ENCODE measurements around the gene STIMATE.

The STIMATE gene

DNA sequence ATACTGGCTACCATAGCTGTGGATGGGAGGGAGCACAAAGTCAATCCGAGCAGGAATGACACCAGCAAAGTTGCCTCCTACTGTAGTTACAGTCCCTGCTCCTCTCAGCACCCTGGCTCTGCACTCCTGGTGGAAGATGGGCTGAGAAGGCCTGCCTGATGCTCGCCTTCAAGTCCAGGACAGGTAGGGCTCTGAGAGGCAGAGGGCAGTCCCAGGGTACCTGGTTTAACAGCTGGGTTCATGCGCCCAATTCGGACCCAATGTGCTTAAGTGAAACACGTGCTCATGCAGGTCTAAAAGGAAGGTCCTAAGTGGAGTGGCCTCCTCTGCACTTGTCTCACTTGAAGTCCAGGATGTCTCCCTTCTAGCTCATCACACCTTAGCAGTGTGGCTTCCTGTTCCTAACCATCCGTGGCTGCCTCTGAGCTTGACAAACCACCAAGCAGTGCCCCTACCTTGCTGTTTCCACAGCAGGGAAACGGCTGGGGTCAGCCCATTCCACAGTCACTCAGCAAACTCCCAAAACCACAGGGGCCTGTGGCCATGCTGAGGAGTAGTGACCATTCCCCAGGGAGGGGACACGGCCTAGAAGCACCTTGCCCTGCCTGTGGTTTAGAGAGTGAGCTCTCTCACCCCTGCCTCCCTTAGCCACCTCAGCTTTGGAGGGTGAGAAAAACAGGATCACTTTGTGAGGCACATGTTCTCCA lies 58.6 kb downstream of the STIMATE start:
- DNase-seq: no peak

DNA sequence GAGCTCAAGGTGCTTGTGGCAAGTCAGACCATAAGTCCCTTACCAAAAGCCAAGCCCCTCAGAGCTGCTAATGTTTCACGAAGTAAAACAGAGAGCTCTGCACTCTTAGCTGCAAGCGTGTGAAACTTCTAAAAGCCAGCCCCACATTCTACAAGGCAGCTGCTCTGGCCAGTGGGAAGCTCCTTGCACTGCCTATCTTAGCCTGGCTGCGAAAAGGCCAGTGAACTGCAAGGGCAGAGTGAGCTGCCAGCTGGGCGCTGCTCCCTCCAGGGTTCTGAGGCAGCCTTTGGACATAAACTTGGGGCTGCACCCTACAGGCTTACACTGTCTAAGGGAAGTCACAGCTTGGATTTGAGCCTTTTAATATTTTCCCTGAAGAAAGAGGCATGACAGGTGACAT lies 60.4 kb downstream of the STIMATE start:
- no peak for DNase-seq

DNA sequence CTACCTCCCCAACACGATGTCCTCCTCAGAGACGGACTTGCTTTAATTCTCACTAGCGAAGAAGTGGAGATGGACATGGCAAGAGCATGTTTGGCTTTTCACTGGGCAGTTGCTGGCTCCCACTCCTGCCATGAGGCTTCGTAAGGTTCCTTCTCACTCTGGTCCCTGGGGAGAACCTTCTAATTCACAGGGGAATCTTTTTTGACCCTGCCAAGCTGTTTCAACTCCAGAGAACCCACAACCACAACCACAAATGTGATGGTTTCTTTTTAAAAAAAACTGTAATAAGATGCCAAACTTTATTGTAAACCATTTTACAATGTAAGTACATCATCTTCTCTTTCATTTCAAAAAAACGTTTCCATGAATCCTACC lies 60.9 kb downstream of the STIMATE start:
- no peak for DNase-seq

DNA sequence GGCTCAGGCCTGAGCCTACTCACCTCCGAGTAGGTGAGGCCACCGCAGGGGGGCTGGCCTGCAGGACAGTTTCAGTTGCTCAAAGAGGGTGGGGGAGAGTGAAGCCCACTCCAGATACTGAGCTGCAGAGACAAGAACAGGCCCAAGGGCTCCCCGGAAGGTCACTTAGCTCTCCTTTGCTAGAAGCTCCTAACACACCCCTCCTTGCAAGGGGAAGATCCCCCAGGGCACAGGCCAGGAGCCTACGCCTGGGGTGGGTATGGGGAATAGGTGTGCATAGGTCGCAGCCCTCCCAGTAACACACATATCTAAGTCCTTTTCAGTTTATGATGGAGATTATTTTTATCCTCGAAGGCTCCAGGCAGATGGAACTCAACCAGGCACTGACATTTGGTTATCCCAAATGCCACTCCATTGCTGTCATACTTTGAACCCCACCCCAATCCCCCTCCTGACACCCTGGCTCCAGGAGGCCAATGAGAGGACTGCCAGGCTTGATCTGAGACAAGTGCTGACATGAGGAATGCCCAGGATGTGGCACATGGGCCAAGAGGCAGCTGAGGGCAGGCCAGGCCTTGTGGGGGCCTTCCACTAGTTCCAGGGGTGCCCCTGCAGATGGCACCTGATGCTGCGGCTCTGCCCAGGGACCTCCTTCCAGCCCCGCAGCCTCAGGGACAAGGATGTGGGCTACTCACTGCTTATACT lies 61.4 kb downstream of the STIMATE start:
- DNase-seq: no peak

DNA sequence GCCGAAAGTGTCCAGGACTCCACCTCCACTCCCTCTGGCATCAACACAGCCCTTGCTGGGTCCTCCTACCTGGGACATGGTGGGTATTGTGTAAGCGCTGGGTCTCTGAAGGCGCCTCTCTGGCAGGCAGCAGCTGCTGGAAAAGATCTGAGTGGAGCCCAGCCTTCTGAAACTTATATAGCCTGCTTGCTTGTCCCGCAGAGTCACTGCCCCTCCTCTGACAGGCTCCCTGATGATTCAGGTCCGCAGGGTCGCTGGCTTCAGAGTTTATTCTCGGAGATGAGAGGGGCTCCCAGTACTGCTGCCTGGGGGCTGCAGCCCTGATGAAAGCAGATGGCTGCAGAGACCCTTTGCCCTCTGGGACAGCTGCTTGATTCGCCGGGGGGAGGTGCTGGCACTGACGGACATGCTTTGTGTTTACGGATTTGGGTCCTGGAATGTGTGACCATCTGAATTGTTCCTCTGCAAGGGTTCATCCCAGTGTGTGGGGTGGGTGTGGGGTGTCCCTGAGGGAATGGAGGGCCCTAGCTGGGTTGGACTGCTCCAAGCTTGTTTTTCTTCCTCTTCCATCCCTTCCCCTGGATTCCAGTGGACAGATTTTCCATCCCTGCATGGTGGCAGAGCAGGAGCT lies 62.4 kb downstream of the STIMATE start, which contains the start of gene MUSTN1:
Gene MUSTN1 (minus strand): TSS at position 149 of the 631 bp plus-strand sequence. CDS start 71 bp downstream, at position 78.
- DNase-seq: no peak

DNA sequence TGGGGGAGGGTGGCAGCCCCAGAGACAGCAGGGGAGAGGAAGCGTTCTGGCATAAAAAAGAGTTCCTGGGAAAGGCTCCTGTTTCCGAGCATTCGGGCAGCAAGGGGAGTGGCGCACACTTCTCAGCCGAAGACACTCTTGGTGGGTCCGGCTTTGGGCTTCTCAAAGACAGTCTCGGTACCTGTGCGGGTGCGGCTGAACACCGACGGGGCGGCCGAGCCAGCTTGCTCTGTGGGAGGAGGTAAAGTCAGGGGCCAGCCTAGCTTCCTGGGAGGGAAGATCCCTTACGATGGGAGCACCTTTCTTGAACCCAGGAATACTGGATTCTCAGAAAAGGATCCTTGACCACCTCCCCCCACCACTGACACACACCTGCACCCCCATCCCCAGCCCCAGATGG lies 64.1 kb downstream of the STIMATE start:
- no peak for DNase-seq

DNA sequence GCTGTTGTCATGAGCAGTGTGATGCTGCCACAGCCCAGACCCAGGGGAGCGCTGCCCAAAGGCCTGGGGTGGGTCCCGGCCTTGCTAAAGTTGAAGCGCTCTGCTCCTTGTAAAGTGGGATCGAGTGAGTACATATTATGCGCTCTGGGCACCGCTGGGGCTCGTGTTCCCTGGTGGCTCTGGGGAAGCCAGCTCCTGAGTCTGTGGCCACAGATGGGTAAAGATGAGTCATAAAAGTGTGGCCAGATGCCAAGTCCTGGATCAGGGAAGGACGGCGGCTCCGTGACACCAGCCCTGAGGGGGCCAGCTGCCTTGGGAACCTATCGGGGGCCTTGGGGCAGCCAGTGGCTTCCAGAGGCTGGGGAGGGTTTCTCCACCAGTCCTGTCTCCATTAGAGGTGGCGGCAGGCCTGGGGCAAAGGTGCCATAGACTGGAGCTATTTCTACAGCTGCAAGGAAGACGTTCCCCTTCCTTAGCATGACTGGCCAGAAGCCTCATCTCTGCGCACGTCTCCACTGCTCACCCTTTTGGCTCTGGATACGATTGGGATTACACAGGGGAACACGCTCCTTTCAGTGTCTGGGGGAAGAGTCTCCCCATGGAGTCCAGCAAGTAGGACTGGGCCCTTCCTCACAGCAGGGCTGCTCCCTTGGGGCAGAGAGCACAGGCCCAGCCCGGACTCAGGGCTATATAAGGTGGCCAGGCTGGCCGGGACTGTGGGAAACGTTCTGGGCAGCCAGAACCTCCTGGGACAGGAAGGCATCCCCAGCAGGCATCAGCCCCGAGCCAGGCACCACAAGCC lies 65.6 kb downstream of the STIMATE start:
- DNase-seq: no peak

DNA sequence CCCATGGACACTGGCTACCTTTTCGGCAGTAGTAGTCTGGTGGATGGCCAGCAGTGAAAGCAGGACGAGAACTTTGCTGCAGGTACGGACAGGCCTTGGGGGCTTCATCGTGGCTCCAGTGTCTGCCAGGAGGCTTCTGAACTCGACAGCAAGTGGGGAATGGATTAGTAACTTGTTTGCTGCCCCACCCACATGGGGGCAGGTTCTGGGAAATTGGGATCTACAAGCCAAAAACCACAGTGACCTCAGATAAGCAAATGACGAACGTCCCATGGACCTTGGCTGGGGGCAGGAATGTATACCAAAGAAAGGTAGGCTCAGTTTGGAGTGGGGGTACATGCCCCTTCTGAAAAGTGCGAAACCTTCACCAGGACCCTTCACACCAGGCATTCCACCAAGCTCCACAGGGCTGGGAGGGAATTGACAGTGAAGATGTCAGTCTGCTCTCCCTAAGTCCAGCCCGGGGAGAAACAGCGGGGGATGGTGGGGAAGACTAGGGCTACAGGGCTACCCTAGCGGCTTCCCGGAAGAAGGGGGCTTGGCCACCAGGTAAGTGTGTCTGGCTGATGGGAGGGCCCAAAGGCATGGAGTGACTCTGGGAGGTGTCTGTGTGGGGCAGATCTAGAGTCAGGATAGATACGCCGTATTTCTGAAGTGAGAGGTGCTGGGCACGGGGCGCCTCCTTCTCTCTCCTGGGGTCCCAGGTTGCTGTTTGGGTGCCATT lies 66.7 kb downstream of the STIMATE start, which contains the start of gene ITIH4:
Gene ITIH4 (minus strand): TSS at position 138 of the 724 bp plus-strand sequence. CDS start 30 bp downstream, at position 108.
- no peak for DNase-seq

DNA sequence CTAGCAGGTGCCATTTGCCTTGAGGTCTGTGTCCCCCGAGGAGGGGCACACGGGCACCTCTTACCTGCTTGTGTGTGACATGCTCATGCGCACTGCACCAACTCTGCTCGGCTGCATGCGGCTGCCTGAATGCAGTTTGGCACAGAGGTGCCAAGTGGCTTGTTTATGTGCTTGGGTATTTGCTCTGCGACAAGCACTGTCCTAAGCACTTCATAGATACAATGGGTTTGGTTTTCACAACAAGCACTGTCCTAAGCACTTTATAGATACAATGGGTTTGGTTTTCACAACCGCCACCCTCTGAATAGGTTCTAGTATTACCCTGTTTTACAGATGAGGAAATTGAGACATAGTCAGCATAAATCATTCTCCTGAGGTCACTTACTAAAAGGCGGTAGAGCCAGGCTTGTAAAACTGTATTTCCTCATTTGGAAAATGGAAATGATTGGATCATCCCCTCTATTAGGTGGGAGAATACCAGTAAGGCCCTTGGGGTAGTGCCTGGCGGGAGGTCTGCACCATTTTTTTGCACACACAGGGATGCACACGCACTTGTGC lies 67.4 kb downstream of the STIMATE start:
- no peak for DNase-seq

DNA sequence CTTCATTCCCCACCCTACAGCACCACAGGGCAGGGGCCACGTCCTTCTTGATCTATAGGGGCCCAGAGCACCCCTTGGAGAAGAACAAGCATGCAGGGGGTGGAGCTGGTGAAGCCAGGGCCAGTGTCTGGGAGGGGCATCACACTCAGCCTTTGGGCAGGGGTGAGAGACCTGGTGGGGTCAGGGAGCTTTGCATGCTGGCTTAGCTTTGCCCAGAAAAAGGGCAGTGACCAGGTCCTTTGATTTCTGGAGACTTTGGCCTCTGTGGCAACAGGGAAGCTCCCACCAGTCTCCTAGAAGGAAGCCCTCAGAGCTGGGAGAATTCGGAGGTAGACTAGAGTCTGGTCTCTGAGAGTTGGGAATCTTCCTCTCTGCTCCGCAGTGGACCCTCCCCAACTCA lies 67.9 kb downstream of the STIMATE start:
- no peak for DNase-seq

DNA sequence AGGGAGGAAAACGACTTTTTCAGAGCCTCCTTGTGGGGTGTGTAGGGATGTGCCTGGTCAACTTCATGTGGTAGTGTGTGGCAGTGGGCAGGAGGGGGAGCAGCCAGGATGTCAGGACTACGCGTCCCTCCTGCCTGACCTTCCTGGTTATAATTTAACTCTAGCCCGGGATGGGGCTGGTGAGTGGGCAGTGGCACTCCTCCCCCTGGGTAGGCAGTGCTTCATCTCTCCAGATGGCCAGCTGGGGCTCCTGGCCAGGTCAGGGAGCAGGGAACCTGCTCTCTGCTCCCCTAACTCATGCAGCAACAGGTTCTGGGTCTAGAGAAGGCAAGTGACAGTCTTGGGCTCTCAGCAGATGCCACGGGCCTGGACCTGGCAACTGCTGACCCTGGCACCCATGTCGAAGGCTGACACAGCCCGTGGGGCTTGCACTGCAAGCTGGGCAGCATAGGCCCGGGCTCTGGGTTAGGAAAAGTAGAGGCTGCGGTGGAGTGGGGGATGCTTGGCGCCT lies 69.4 kb downstream of the STIMATE start:
- DNase-seq: no peak

DNA sequence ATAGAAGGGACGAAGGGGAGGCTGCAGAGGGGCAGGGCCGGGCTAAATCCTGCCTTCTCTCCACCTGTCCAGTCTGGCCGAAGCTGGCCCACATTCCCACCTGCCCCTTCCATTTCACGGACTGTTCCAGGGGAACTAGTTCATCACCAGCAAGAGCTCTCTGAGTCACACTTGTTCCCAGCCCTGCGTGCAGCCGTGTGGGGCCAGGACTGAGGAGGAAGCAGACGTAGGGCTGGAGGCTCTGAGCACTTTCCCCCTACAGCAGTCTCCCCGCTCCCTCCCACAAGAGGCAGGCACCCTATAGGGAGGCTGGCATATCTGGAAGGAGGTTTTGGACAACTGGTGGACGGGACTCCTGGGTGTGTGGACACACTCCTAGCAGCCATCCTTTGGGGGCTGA lies 69.9 kb downstream of the STIMATE start:
- no peak for DNase-seq

DNA sequence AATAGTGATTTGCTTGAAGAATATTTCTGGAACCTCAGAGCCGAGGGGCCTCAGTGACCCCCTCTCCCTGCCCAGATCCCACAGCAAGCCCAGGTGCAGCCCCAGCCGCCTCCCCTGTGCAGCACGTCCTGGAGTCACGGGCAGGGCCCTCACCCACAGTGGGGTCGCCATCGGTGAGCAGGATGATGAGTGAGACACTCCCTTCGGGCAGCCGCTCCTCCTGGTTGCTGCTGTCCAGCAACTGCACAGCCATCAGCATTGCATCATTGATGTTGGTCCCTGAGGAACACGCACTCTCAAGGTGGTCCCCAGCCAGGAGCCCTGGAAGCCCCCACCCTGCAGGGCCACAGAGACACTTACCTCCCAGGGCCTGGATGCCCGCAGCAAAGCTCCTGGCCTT lies 73.3 kb downstream of the STIMATE start:
- DNase-seq: no peak

DNA sequence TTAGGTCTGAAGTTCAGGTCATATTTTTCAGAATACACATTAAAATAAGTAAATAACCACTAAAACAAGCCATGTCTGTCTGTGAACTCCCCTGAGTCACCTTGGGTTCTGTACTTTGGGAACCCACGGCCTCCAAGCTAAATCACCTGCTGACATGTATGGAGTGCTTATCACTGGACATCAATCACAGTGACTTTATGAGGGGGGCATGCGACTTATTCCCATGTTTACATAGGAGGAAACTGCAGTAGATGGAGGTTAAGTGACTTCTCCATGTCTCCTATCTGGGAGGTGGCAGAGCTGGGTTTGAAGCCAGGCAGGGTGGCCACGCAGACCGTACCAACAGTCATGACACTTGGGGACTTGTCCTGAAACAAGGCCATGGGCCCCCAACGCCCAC lies 75.0 kb downstream of the STIMATE start:
- DNase-seq: no peak

DNA sequence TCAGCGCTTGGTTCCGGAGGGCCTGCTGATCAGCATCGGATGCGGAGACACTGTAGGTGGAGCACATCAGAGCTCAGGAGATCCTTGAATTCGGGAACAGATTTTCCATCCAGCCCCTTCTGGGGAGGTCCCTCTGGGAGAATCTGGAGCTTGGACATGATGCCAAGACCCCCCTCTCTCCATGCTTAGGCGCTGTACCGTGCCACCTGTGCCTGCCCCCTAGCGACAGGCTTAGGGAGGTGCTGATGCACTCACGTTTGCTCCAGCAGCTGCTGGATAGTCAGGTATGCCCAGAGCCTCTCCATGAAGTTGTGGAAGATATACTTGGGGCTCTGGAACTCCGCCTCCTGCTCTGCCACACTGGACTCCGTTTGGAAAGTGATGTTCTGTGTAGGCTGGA lies 76.6 kb downstream of the STIMATE start:
- DNase-seq: no peak

DNA sequence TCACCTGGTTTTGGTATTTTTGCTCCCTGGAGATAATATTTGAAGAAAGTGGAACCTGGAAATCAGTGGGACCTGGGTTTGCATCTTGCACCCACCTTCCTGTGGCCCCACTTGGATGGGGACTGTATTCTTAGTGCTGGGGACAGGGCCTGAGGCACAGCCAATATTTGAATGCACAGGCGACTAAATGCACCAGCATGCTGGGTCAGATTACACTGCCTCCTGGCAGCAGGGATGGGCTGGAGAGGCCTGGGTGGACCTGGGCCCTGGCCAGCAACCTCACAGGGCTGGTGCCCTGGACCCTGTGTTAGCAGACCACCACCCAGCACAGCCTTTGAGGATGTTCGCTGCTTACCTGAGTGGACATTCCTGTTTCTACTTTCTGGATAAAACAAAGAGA lies 77.4 kb downstream of the STIMATE start:
- DNase-seq: no peak

DNA sequence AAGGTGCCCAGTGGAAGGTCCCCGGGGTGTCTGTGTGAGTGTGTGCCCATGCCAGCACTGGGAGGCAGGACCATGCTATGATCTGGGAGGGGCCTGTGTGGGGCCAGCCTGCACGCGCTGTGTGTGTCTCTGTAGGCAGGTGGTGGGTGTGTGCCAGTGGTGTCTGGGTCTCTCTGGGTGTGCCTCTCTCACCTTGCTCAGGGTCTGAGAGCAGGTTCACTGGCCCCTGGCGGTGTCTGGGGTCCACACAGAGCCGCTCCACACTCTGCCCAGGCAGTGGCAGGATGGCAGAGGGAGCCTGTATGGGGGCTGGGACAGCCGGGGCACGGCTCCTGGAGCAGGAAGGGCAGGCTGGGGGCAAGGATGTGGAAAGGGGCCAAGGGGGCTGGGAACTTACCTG lies 79.5 kb downstream of the STIMATE start:
- DNase-seq: no peak

DNA sequence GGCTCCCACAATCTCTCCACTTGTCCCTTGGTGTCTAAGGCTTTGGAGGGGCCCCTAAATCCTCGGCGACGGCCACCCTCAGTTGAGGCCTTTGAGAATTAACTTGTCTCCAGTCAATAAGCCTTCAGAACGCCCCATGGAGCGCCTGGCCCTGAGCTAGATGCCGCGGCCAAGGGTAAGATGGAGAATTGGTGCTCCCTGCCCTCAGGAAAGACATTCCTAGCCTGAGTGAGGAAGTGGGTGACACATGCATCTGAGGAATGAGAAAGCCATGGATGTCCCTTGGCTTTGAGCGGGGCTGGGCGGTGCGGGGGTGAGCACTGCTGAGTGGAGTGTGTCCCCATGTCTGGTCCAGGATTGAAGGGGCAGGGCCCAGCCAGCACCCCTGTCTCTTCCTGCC lies 80.1 kb downstream of the STIMATE start:
- no peak for DNase-seq

DNA sequence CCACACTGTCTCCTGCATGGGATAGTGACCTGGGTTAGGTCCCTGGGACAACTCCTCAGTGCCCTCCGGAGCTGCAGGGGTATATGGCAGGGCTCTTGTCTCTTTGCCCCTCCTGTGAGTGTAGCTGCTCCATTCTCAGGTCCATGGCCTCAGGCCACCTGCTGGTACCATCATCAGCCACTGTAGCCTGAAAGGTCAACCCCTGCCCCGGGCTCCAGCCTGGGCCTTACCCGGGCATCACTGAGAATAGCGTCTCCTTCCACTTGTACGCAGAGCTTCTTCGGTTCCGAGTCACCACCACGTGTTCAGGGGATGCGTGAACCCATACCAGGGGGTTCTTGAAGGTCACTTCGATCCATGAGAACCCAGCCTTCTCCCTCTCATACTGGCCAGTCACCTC lies 80.7 kb downstream of the STIMATE start:
- no peak for DNase-seq

DNA sequence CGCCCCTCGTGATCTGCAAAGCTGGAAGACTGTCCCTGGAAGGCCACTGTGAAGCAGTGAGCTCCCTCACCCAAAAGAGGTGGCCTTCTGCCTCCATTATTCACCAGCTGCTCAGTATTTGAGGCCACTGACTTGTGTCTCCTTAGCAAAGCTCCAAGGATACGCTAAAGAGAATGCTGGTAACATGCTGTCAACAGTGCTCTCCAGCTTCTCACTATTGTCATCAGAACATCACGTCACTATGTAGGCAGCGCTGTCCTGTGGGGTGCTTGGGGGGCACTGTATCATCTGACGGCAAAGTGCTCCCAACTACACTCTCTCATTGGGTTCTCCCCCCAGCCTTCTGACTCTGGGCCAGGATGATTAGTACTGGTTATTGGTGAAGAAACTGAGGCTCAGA lies 81.1 kb downstream of the STIMATE start:
- DNase-seq: no peak

DNA sequence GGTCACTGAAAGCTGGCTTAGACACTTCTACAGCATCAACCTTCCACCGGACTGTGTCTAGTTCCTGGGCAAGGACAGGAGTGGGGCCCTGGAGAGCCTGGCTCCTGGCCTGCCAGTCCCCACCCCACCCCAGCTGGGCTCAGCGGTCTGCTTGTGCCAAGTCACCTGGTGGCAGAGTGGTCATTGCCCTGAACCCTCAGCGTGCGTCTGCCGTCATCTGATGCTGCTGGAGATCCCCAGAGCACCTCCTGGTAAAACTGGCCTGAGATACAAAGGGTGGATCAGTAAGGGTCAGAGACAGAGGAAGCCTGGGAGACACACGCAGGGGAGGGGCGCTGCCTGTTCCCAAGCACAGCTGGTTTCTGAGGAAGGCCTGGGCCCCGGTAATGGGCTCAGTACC lies 83.5 kb downstream of the STIMATE start:
- DNase-seq: no peak

DNA sequence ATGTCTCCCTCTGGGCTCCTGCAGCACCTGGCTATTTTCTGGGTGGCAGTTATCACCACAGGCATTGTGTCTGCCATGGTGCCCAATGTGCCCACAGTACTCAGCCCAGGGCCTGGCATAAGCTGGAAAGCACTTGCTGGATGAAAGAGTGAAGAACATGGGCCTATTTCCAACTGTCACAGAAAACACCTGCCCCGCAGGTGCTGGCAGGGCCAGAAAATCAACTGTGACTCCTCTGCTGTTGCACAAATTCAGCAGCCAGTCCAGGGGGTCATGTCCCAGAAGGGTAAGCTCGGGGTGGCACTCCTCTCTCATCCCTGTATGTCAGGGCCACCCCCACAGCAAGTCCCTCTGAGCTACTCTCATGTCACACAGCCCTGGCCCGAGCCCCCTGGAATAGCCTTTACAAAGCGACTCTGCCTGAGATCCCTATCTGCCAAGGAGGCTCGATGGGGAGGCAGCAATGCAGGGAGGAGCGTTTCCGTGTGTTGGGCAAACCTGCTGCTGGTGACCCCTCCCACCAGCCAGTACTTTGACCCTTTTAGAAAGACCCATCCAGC lies 85.8 kb downstream of the STIMATE start:
- no peak for DNase-seq

Data from NCI-H1436 (cell line).